ENCODE results near the gene SMU1.

GRCh38 chr9:33116860-33117259 lies 40.4 kb upstream of the SMU1 start:
- TF ChIP-seq CTCF (IDR thresholded peaks at IDR 0.05) = no peak
- TF ChIP-seq ZFX (IDR thresholded peaks at IDR 0.05; ENCODE audit: borderline replicate concordance) = no peak

Data from 22Rv1 (cell line).